GM12878 (cell line): ENCODE results near the gene C9. TPM values are rescaled to one million over a fixed set of nuclear protein-coding genes. Genes with fewer than 3 reads are reported as not detected.

ENCODE experiments used
- ATAC-seq: fragments of 200-7000 bp; cut with Tn5 transposase; 3 replicates; pipeline ENCODE4 v1.9.1; 2020; ENCODE audit warnings: mild to moderate bottlenecking, moderate library complexity
- BruUV-seq: library from RNA; stranded (reverse); fragments of 400-500 nt; replicated peaks from 2 replicates; lab custom pipeline; 2021; lab: Mats Ljungman, UMichigan
- CTCF ChIA-PET: fragments of 300-600 bp; sonication (Branson Sonifier 250); formaldehyde crosslinking; extraction: SDS; loops from one replicate; lab custom pipeline; 2021; ENCODE audit warnings: inconsistent platforms; lab: Yijun Ruan, JAX
- POLR2A ChIA-PET: fragments of 350-600 bp; formaldehyde crosslinking; extraction: SDS; loops from one replicate; lab custom pipeline; 2021; ENCODE audit warnings: inconsistent platforms; lab: Charles Lee
- RAD21 ChIA-PET: fragments of 300-600 bp; sonication (Branson Sonifier 250); formaldehyde crosslinking; loops from one replicate; lab custom pipeline; 2023; ENCODE audit warnings: antibody characterized with exemption; ENCODE audit not compliant: unreplicated experiment; lab: Charles Lee
- SMC1A ChIA-PET: fragments of 300-600 bp; sonication (Branson Sonifier 250); formaldehyde crosslinking; loops from one replicate; lab custom pipeline; 2023; ENCODE audit not compliant: unreplicated experiment, uncharacterized antibody; lab: Charles Lee
- DNase-seq: peaks from one replicate; pipeline ENCODE4 v3.0.0-alpha.2; 2011; ENCODE audit warnings: low read depth, low spot score
- FAIRE-seq: peaks from 3 replicates; lab custom pipeline; 2011; peaks lifted over from hg19 to GRCh38; lab: Jason Lieb, UNC
- H2AFZ ChIP-seq: 2 replicates; pipeline ENCODE4 v1.6.0; 2011; ENCODE audit warnings: low read depth, low read length, control low read depth; ENCODE audit not compliant: control insufficient read depth
- H3K27ac ChIP-seq: 2 replicates; pipeline ENCODE4 v1.5.1; 2011; ENCODE audit warnings: control low read depth; ENCODE audit not compliant: control insufficient read depth, insufficient read depth
- H3K27me3 ChIP-seq, 2 experiments: replicated peaks in 1 of 2; 2 replicates each; pipeline versions ENCODE4 v1.6.0 to v1.6.1; 2011; ENCODE audit warnings: low read length in 1 of 2; ENCODE audit not compliant: control insufficient read depth in 2 of 2, insufficient read depth in 2 of 2
- H3K36me3 ChIP-seq, 2 experiments: 2 replicates each; pipeline ENCODE4 v1.5.1; 2011; ENCODE audit warnings: low read length in 1 of 2; ENCODE audit not compliant: control insufficient read depth in 2 of 2, insufficient read depth in 2 of 2
- H3K4me1 ChIP-seq: 2 replicates; pipeline ENCODE4 v1.6.1; 2011; ENCODE audit warnings: mild to moderate bottlenecking, low read length, moderate library complexity, mixed read lengths; ENCODE audit not compliant: control insufficient read depth, insufficient read depth
- H3K4me2 ChIP-seq: 2 replicates; pipeline ENCODE4 v1.6.0; 2011; ENCODE audit warnings: control low read depth; ENCODE audit not compliant: control insufficient read depth, insufficient read depth
- H3K4me3 ChIP-seq: fragments of 200-600 bp; sonication (generic); 2 replicates; pipeline ENCODE4 v1.5.1; 2016
- H3K79me2 ChIP-seq: 2 replicates; pipeline ENCODE4 v1.6.0; 2011; ENCODE audit warnings: low read length; ENCODE audit not compliant: control insufficient read depth, insufficient read depth
- H3K9ac ChIP-seq: 2 replicates; pipeline ENCODE4 v1.8.0; 2011; ENCODE audit warnings: low read length, control low read depth, mixed read lengths; ENCODE audit not compliant: control insufficient read depth, insufficient read depth
- H3K9me3 ChIP-seq: replicated peaks from 3 replicates; pipeline ENCODE4 v1.5.1; 2011; ENCODE audit warnings: mild to moderate bottlenecking, low read length; ENCODE audit not compliant: control insufficient read depth, insufficient read depth
- H4K20me1 ChIP-seq: 2 replicates; pipeline ENCODE4 v1.6.0; 2011; ENCODE audit not compliant: control insufficient read depth, insufficient read depth
- CREB1 ChIP-seq: IDR thresholded peaks from 2 replicates; pipeline ENCODE4 v1.6.1; 2012; ENCODE audit warnings: low read depth, mild to moderate bottlenecking, inconsistent platforms
- CTCF ChIP-seq, 3 experiments: IDR thresholded peaks in 2 of 3; conservative IDR thresholded peaks in 1 of 3; 2 replicates each; pipeline ENCODE4 v1.5.1; 2011; ENCODE audit warnings: low read depth in 3 of 3, low read length in 3 of 3, mild to moderate bottlenecking in 3 of 3, control low read depth in 2 of 3, moderate library complexity in 2 of 3, inconsistent platforms in 1 of 3, mixed read lengths in 1 of 3; ENCODE audit not compliant: control insufficient read depth in 2 of 3, insufficient read depth in 1 of 3; ENCODE audit errors: extremely low read depth in 1 of 3
- ESRRA ChIP-seq: IDR thresholded peaks from 2 replicates; pipeline ENCODE4 v1.6.1; 2012; ENCODE audit warnings: mild to moderate bottlenecking, low read length, improper control_type of control experiment
- ETV6 ChIP-seq, 2 experiments: fragments of 450-650 bp in 1 of 2; IDR thresholded peaks in 1 of 2; conservative IDR thresholded peaks in 1 of 2; 2 replicates each; pipeline ENCODE4 v1.6.1; 2014; ENCODE audit warnings: antibody characterized with exemption in 1 of 2, borderline replicate concordance in 1 of 2, low read depth in 1 of 2, mild to moderate bottlenecking in 1 of 2, moderate library complexity in 1 of 2
- FOXK2 ChIP-seq: fragments of 450-650 bp; IDR thresholded peaks from 2 replicates; pipeline ENCODE4 v1.6.1; 2017; ENCODE audit warnings: mild to moderate bottlenecking, moderate library complexity
- GATAD2B ChIP-seq: fragments of 450-650 bp; conservative IDR thresholded peaks from 2 replicates; pipeline ENCODE4 v1.6.1; 2017; ENCODE audit warnings: low read depth, mild to moderate bottlenecking, moderate library complexity
- JUND ChIP-seq: IDR thresholded peaks from 2 replicates; pipeline ENCODE4 v1.6.1; 2012; ENCODE audit warnings: low read depth, mild to moderate bottlenecking, low read length, improper control_type of control experiment, moderate library complexity
- KDM1A ChIP-seq: fragments of 200-600 bp; sonication (generic); IDR thresholded peaks from 2 replicates; pipeline ENCODE4 v1.6.1; 2016; ENCODE audit warnings: borderline replicate concordance
- NBN ChIP-seq: fragments of 450-650 bp; IDR thresholded peaks from 2 replicates; pipeline ENCODE4 v1.6.1; 2016
- NFYB ChIP-seq: IDR thresholded peaks from 2 replicates; pipeline ENCODE4 v1.6.1; 2011; ENCODE audit warnings: low read depth, mild to moderate bottlenecking, low read length, improper control_type of control experiment, moderate library complexity; ENCODE audit not compliant: insufficient read depth
- POLR2AphosphoS5 ChIP-seq: IDR thresholded peaks from 2 replicates; pipeline ENCODE4 v1.6.1; 2011; ENCODE audit warnings: mild to moderate bottlenecking, low read length, inconsistent platforms
- SKIL ChIP-seq: fragments of 450-650 bp; IDR thresholded peaks from 2 replicates; pipeline ENCODE4 v1.6.1; 2017; ENCODE audit warnings: mild to moderate bottlenecking, low read depth, inconsistent platforms; ENCODE audit not compliant: poor library complexity, severe bottlenecking
- SMARCA5 ChIP-seq: fragments of 450-650 bp; IDR thresholded peaks from 2 replicates; pipeline ENCODE4 v1.6.1; 2017; ENCODE audit warnings: mild to moderate bottlenecking
- SMC3 ChIP-seq: IDR thresholded peaks from 2 replicates; pipeline ENCODE4 v1.6.1; 2011; ENCODE audit warnings: low read length, improper control_type of control experiment, borderline replicate concordance
- WGBS: methylation state at CpG from one replicate; pipeline ENCODE4 v1.1.6; 2016; ENCODE audit warnings: low lambda C conversion rate; ENCODE audit not compliant: insufficient replicate concordance, insufficient coverage; ENCODE audit errors: missing lambda C conversion rate; 5-methylcytosine and 5-hydroxymethylcytosine counted together
- in situ Hi-C: fragments of 300-500 bp; cut with MboI; formaldehyde crosslinking; loops from 9 replicates; pipeline ENCODE4 v1.14.3; 2018; ENCODE audit warnings: mixed read lengths
- intact Hi-C: fragments of 100-400 bp; cut with micrococcal nuclease; formaldehyde crosslinking; loops from one replicate; pipeline ENCODE4 v1.14.2; 2022; ENCODE audit not compliant: unreplicated experiment
- polyA plus RNA-seq, 11 experiments: library from polyadenylated mRNA; depleted of rRNA in 4 of 11; unstranded in 6 of 11; stranded (reverse) in 5 of 11; fragments of >200 nt; fragmentation: Nextera tagmentation in 4 of 11; fragmentation: Illumina TruSeq in 1 of 11; extraction: Ambion mirVana in 4 of 11; extraction: Trizol in 1 of 11; gene quantifications; 1 replicate in 1 of 11; 2 replicates in 10 of 11; pipeline versions ENCODE4 v1.2.1 to v1.2.3, GENCODE V29; 2011 to 2016; ENCODE audit warnings: inconsistent platforms in 2 of 11, missing spikeins in 2 of 11, low read depth in 1 of 11
- total RNA-seq, 4 experiments: library from RNA; depleted of rRNA in 3 of 4; stranded (reverse); fragments of >200 nt in 3 of 4; fragmentation: Illumina TruSeq in 1 of 4; extraction: Trizol in 1 of 4; gene quantifications; 2 replicates each; pipeline versions ENCODE4 v1.2.1 to v1.2.3, GENCODE V29; 2013 to 2021

Gene C9
- total and polyA plus RNA-seq, 10 of the 15 experiments (the other 5 are each of a cell fraction or from before 2014, with no cell fraction given): 0.54 TPM; not detected in 9

- Histone ChIP-seq H3K4me1 (no peaks in the 10 kb centered on the region), H3K27me3 (no peaks in the 10 kb centered on the region; a peak in 1 of 4 replicates), H3K79me2 (no peaks in the 10 kb centered on the region)
- no peak for ATAC-seq
- SMC1A ChIA-PET: no interaction called here
- no peak for FAIRE-seq
- TF ChIP-seq ETV6 (conservative IDR thresholded peaks at IDR 0.05 in 1 of 2, IDR thresholded peaks at IDR 0.05 in 1 of 2; ENCODE audit: borderline replicate concordance in 1 of 2, low read depth in 1 of 2) (no peak), NFYB (no peak), CTCF (IDR thresholded peaks at IDR 0.05 in 2 of 3, conservative IDR thresholded peaks at IDR 0.05 in 1 of 3; ENCODE audit: control insufficient read depth in 2 of 3, extremely low read depth in 1 of 3, insufficient read depth in 1 of 3, low read depth in 3 of 3, low read length in 3 of 3) (no peak), NBN (no peak), GATAD2B (no peak), KDM1A (no peak), CREB1 (no peak), ESRRA (no peak), SMC3 (no peak), SMARCA5 (no peak), SKIL (no peak), POLR2AphosphoS5 (no peak), JUND (no peak), FOXK2 (no peak)
- TF ChIP-seq, all 136 proteins: peak for 0
- Histone ChIP-seq H4K20me1 (no peaks in the 10 kb centered on the region), H3K4me2 (no peak overlapping the region), H3K9me3 (no peaks in the 10 kb centered on the region; the same call in 2 of the 3 replicates), H3K36me3 (no peaks in the 10 kb centered on the region), H3K4me3 (no peak overlapping the region), H3K9ac (no peak overlapping the region), H3K27ac (no peak overlapping the region), H2AFZ (no peak overlapping the region)
- ChIA-PET CTCF (interaction anchor here (1.1 to 1.5 kb wide), 2 partner anchors 22 to 225 kb away, joined by 3 to 9 read pairs; no protein-coding TSS in a partner anchor), RAD21 (no interaction called here), POLR2A (no interaction called here)
- whole genome bisulfite sequencing: 7% methylated on average over 1 of the region's 1 CpG
- intact Hi-C loops: no loop called here
- BruUV-seq: no TSS peak
- DNase-seq: no peak
- in situ Hi-C loops: no loop called here
Observed at GRCh38 chr5:39353717-39354399, 10.4 kb downstream of the C9 start.
